Activated CD8-positive, alpha-beta memory T cell treated with anti-CD3 and anti-CD28 coated beads for 36 hours (primary cell): ENCODE results near the gene SLC19A1. TPM values are rescaled to one million over a fixed set of nuclear protein-coding genes. Genes with fewer than 3 reads are reported as not detected.

Experiments
- total RNA-seq, 2 experiments: library from RNA; stranded (reverse); gene quantifications; one replicate each; pipeline ENCODE4 v1.2.3, GENCODE V29; 2021

SLC19A1 gene
- total RNA-seq, 2 experiments from 2014 or later: 65.6 to 66.8 TPM

Other genes with a start within 250 kb of the SLC19A1 start
- gene COL18A1, start 137.3 kb downstream of the SLC19A1 start, total RNA-seq: 1 to 10 TPM; 1.9 TPM
- 1 to 10 TPM in 1 of 2 experiments, under 1 TPM in 1; 0.86 to 1.2 TPM for gene PCBP3, start 101.3 kb upstream of the SLC19A1 start, total RNA-seq